Measurements from ENCODE around the gene CMSS1. TPM values are rescaled to one million over a fixed set of nuclear protein-coding genes. Genes with fewer than 3 reads are reported as not detected.

CMSS1 gene
- total RNA-seq, 1 experiment from 2014 or later, result 35.7 TPM

GRCh38 chr3:99846477-99847160 is 29.0 kb downstream of the CMSS1 start:
- DNase-seq (ENCODE audit: low spot score), result no peak
- in situ Hi-C loops (cut with HindIII; ENCODE audit: low sequenced_read_pairs), result no loop called here

DNA sequence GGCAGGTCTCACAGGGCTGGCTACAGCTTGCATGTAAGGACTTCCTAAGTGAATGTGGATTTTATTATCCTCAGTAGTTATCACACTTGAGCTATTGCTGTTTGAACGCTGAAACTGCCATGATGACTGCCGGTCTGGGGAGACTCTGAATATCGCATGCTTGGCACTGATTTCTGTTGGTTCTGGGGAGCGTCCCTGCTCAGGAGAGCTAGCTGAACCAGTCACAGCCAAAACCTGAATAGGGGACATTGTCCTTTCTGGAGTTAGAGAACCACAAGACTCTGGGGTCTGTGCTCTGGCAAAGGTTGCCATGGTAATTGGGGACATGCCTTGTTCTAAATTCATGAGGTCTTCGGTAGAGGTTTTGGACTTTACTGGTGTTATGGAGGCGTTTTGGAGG is 30.8 kb downstream of the CMSS1 start:
- in situ Hi-C loops (cut with HindIII; ENCODE audit: low sequenced_read_pairs), result no loop called here

GRCh38 chr3:99850608-99851007 is 32.9 kb downstream of the CMSS1 start:
- no peak for DNase-seq (ENCODE audit: low spot score)
- in situ Hi-C loops (cut with HindIII; ENCODE audit: low sequenced_read_pairs), result no loop called here

More for the DNA sequence above, 30.8 kb downstream of the CMSS1 start:
- no peak for DNase-seq (ENCODE audit: low spot score)

- no peak for DNase-seq (ENCODE audit: low spot score)
- in situ Hi-C loops (cut with HindIII; ENCODE audit: low sequenced_read_pairs), result no loop called here
Measured at GRCh38 chr3:99851955-99852354, 34.3 kb downstream of the CMSS1 start.

GRCh38 chr3:99852851-99853250 is 35.2 kb downstream of the CMSS1 start:
- no peak for DNase-seq (ENCODE audit: low spot score)
- in situ Hi-C loops (cut with HindIII; ENCODE audit: low sequenced_read_pairs), result no loop called here

DNA sequence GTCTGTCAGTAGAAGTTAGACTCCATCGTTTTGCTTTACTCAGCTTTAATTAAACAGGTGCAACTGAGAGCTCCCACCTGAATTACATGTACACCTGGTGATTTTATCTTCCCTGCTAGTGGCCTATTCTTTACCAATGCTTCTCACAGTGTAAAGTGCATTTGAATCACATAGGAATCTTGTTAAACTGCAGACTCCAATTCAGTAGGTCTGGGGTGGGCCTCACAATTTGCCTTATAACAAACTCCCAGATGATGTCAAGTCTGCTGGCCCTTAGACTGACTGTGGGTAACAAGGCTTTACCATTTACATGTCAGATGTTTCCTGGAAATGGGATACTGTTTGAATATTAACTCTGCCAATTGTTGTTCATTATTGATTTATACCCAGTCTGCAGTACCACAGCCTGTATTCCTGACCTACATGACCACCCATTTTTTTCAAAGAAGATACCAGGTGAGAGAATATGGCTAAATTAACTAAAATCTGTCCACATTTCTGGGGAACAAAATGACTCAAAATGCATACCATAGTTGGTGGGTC is 37.2 kb downstream of the CMSS1 start:
- in situ Hi-C loops (cut with HindIII; ENCODE audit: low sequenced_read_pairs), result no loop called here

DNA sequence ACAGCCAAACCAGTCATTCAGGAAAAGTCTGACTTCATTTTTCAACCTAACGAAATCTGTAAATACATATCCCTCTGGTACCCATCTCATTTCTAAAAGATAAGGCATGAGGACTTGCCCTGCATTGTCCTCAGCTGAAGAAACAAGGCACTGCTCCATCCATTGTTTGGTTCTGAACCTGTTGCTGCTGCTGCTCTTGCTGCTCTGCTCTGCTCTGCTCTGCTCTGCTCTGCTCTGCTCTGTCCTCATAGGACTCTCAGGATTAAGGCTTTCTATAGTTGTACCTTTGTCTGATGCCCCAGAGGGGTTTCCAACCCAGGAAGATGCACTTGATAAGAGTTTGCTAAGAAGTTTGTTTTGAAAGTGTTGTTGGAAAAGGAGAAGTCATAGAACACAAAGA is 38.2 kb downstream of the CMSS1 start:
- in situ Hi-C loops (cut with HindIII; ENCODE audit: low sequenced_read_pairs), result no loop called here
- no peak for DNase-seq (ENCODE audit: low spot score)

More for the DNA sequence above, 37.2 kb downstream of the CMSS1 start:
- DNase-seq (ENCODE audit: low spot score), result no peak

GRCh38 chr3:99856437-99857220 is 39.0 kb downstream of the CMSS1 start:
- DNase-seq (ENCODE audit: low spot score), result no peak
- in situ Hi-C loops (cut with HindIII; ENCODE audit: low sequenced_read_pairs), result no loop called here

GRCh38 chr3:99857278-99857677 is 39.6 kb downstream of the CMSS1 start:
- in situ Hi-C loops (cut with HindIII; ENCODE audit: low sequenced_read_pairs), result no loop called here
- no peak for DNase-seq (ENCODE audit: low spot score)

DNA sequence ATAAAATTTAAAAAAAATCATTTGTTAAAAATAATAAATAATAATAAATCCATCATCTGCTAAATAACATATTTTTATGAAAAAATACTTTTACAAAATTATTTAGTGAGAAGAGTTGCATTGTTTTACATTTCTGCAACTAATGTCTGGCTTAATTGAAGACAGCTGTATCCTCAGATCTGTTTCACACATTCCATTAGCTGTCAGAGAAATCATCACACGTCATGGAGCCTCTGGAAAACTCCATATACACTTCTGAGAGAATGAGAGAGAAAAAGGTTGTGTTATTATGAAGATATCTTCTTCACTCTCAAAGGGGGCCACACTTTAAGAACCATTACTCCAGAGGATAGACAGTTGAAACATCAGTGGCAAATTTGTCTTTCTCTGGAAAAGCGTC is 40.8 kb downstream of the CMSS1 start:
- in situ Hi-C loops (cut with HindIII; ENCODE audit: low sequenced_read_pairs), result no loop called here
- no peak for DNase-seq (ENCODE audit: low spot score)

DNA sequence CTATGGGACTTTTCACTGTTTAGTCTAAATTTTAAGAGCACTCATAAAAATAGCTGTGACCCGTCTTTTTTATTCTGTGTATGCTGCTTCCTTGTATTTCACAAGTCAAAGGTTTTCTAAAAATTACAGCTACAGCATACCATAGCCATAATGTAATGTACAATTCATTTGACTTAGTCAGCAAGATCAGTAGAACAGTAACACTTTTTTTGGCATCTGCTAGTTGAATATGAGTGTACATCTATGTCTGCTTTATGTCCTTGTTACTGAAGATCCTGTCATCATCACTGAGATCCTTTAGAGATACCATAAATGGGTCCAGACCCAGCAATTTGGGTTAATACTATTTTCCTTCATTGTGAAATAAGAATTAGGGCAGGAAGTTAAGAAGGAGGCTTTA is 42.2 kb downstream of the CMSS1 start:
- in situ Hi-C loops (cut with HindIII; ENCODE audit: low sequenced_read_pairs), result no loop called here
- DNase-seq (ENCODE audit: low spot score), result no peak

DNA sequence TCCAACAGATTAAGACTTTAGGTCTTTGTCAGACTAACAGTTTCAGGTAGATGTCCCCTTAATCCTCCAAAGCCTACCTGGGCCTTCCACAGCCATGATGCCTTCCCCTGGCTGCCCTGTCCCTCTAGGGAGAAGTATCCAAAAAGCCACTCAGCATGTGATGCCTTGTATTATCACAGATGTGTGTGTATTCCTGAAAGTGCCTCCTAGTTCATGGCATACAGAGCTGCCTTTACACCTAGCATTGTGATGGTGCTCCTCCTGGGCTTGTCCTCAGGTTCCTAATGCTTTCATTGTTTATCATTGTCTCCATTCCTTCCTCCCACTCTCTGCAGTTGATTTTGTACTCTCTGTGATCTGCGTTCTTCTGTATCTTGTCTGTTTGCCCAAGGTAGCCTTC is 43.6 kb downstream of the CMSS1 start:
- in situ Hi-C loops (cut with HindIII; ENCODE audit: low sequenced_read_pairs), result no loop called here
- no peak for DNase-seq (ENCODE audit: low spot score)

DNA sequence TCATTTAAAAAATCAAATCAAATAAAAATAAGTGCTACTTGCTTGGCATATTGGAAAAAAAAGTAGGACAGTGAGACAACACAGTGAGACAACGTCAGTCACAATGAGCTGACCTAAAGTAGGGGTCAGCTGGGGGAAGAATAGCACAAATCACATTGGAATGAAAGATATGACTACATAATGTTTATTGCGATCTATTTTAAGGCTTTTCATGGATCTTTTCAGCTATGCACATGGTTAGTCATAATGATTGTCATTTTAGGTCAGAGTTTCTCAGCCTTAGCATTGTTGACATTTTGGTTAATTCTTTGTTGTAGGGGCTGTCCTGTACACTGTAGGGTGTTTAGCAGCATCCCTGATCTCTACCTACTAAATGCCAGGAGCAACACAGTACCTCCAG is 44.5 kb downstream of the CMSS1 start:
- in situ Hi-C loops (cut with HindIII; ENCODE audit: low sequenced_read_pairs), result no loop called here
- DNase-seq (ENCODE audit: low spot score), result no peak

GRCh38 chr3:99863002-99863401 is 45.3 kb downstream of the CMSS1 start:
- in situ Hi-C loops (cut with HindIII; ENCODE audit: low sequenced_read_pairs), result no loop called here
- no peak for DNase-seq (ENCODE audit: low spot score)

DNA sequence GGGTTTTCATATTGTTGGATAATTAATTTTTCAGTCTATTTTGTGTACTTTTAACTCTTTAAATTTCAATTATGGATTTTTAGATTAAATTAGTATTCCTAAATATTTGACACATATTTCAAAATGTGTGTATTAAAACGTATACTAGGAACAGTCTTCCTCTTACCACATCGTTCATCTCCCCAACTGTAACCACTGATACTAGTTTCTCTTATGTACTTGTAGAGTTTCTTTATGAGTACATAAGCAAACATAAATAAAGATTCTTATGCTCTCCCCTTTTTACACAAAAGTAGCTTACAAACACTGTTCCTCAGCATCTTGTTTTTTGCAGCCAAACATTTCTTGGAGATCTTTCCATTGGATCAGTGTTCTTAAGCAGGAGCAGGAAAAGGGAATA is 45.9 kb downstream of the CMSS1 start:
- no peak for DNase-seq (ENCODE audit: low spot score)
- in situ Hi-C loops (cut with HindIII; ENCODE audit: low sequenced_read_pairs), result no loop called here

GRCh38 chr3:99864289-99864688 is 46.6 kb downstream of the CMSS1 start:
- in situ Hi-C loops (cut with HindIII; ENCODE audit: low sequenced_read_pairs), result no loop called here
- DNase-seq (ENCODE audit: low spot score), result no peak

DNA sequence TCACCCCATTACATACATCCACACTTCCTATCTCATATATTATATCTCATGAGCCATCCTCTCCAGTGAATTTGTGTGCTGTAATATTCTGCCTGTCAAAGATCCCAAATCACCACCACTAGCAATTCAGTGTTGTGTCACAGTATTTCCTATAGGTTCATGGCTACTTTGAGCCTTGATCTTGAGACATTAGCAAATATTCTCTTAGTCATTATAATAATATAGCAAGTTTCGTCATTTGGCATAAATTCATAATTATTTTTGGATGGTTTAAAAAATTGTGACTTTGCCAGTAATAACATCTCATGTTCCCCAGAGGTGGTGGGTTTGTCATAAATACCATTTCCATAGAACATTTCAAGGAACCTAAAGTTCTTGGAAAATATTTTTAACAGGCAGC is 47.7 kb downstream of the CMSS1 start:
- no peak for DNase-seq (ENCODE audit: low spot score)
- in situ Hi-C loops (cut with HindIII; ENCODE audit: low sequenced_read_pairs), result no loop called here

- in situ Hi-C loops (cut with HindIII; ENCODE audit: low sequenced_read_pairs), result no loop called here
- no peak for DNase-seq (ENCODE audit: low spot score)
Measured at GRCh38 chr3:99866261-99866761, 48.6 kb downstream of the CMSS1 start.

GRCh38 chr3:99867594-99868310 is 50.1 kb downstream of the CMSS1 start:
- in situ Hi-C loops (cut with HindIII; ENCODE audit: low sequenced_read_pairs), result no loop called here
- DNase-seq (ENCODE audit: low spot score), result no peak

DNA sequence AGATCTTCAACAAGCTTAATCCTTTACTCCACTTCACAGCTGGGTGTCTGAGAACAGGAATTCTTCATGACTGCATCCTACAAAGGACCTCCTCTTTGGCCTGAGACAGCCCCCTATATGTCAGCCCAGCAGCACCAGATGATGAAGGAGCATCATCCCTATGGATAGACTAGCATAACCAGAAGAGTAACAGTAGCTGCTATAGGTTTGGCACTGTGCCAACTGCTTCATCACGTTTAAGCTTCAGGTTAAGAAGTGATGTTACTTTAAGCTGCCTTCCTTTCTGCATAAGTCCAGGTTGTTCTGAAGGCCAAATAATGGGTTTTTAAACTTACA is 50.6 kb downstream of the CMSS1 start:
- DNase-seq (ENCODE audit: low spot score), result no peak
- in situ Hi-C loops (cut with HindIII; ENCODE audit: low sequenced_read_pairs), result no loop called here
